Measurements from ENCODE around the gene THAP12. TPM values are rescaled to one million over a fixed set of nuclear protein-coding genes. Genes with fewer than 3 reads are reported as not detected.

THAP12 gene
- total RNA-seq, 3 donors from 2014 or later: 70.5 to 71.7 (median 71.3) TPM

DNA sequence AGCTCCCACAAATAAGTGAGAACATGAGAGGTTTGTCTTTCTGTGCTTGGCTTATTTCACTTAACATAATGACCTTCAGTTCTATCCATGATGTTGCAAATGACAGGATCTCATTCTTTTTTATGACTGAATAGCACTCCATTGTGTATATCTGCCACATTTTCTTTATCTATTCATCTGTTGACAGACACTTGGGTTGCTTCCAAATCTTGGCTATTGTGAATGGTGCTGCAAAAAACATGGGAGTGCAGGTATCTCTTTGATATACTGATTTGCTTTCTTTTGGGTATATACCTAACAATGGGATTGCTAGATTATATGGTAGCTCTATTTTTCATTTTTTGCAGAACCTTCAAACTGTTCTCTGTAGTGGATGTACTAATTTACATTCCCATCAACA, 13.5 kb upstream of the THAP12 start:
- Mint-ChIP-seq H3K27me3 (ENCODE audit: low read depth) (no peaks in the 10 kb centered on the region), H3K4me1 (ENCODE audit: low read depth) (peaks cover 2% of the 10 kb centered on the region), H3K36me3 (ENCODE audit: insufficient read depth) (no peaks in the 10 kb centered on the region), H3K9me3 (no peaks in the 10 kb centered on the region), H3K4me3 (no peak overlapping the region)
- DNase-seq (no peak), ATAC-seq (no peak)

DNA sequence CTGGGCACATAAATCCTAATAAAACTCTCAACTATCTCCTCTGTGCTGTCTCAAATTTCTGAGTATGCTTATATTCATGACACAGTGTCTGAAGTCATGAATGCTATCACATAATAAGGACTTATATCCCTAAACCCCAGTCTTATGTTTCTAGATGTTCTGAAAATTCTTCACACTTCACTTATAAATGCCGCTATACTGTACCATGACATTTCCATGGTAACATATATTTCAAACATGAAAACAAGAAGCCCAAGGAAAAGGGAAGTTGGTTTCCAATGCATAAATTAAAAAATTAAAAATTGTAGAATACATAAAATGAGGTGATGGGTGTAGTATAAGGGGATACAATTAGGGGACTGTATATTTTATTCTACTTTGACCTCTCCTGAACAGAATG, 11.9 kb upstream of the THAP12 start:
- no peaks in the 10 kb centered on the region for H3K27me3 Mint-ChIP-seq (ENCODE audit: low read depth)
- ATAC-seq (no peak), DNase-seq (no peak)
- H3K4me3 Mint-ChIP-seq: no peak overlapping the region
- no peaks in the 10 kb centered on the region for H3K36me3 Mint-ChIP-seq (ENCODE audit: insufficient read depth)
- peaks cover 4% of the 10 kb centered on the region for H3K4me1 Mint-ChIP-seq (ENCODE audit: low read depth)
- no peaks in the 10 kb centered on the region for H3K9me3 Mint-ChIP-seq

DNA sequence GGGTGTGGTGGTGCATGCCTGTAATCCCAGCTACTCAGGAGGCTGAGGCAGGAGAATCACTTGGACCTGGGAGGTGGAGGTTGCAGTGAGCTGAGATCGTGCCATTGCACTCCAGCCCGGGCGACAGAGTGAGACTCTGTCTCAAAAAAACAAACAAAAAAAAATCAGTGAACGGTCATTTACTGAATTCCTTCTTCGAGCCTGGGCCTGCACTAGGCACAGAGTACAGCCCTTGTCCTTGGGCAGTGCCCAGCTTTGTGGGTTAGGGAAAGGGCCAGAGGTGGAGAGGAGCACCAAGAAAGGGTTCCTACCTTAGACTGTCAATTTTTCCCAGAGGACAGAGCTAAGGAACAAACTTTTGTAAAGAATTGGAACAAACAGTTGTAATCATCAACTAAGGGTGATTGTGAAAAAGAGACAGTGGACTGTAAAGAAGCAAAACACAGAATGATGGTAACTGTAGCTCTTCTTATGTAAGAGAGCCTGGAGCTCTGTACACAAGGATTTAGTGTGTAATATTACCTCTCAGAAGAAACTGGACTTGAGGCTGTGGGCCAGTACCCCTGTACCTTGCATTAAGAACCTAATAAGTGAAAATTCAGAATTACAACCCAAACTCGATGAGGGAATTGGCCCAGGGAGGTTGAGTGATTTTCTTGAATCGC, 11.0 kb upstream of the THAP12 start:
- no peak for ATAC-seq
- Mint-ChIP-seq H3K4me3 (no peak overlapping the region), H3K9me3 (no peaks in the 10 kb centered on the region), H3K36me3 (ENCODE audit: insufficient read depth) (no peaks in the 10 kb centered on the region), H3K27me3 (ENCODE audit: low read depth) (no peaks in the 10 kb centered on the region), H3K4me1 (ENCODE audit: low read depth) (peaks cover 4% of the 10 kb centered on the region)
- DNase-seq: no peak

DNA sequence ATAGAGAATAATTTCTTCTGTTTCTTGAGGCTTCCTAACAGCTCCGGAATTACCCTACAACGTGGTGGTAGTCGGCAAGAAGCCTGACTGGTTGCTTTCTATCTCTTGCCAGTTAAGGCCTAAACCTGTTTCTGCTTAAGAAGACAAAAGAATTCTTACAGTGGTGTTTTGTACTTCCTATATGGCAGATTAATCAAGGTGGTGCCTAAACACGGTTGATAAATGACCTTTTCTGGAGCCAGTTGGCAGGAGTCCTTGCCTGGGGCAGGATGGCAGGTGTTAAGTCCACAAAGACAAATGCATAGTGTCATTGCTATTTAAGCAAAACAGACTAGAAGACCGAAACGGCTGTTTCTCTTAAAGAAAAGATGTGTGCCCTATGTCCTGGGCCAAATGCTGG, 10.1 kb upstream of the THAP12 start:
- ATAC-seq: no peak
- Mint-ChIP-seq H3K27me3 (ENCODE audit: low read depth) (no peaks in the 10 kb centered on the region), H3K4me1 (ENCODE audit: low read depth) (peaks cover 4% of the 10 kb centered on the region), H3K36me3 (ENCODE audit: insufficient read depth) (peaks cover 2% of the 10 kb centered on the region), H3K9me3 (no peaks in the 10 kb centered on the region), H3K4me3 (no peak overlapping the region)
- DNase-seq: no peak

DNA sequence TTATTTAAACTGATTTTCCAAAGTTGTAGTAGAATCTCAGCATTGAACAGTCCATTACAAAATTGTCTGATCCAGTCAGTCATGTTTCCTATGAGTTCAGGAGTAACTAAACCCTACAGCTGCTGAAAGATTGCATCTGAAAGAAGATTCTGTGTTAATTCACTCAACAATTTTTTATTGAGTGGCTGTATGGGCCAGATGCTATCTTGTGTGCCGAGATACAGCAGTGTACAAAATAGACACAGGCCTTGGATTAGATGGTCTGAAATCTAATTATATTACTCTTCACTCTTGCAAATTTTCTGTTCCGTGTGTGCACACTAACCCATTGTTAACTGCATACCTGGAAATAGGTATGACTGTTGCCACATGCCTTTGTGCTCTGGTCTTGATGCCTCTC, 7.5 kb upstream of the THAP12 start:
- ATAC-seq: no peak
- H3K27me3 Mint-ChIP-seq (ENCODE audit: low read depth): no peaks in the 10 kb centered on the region

DNA sequence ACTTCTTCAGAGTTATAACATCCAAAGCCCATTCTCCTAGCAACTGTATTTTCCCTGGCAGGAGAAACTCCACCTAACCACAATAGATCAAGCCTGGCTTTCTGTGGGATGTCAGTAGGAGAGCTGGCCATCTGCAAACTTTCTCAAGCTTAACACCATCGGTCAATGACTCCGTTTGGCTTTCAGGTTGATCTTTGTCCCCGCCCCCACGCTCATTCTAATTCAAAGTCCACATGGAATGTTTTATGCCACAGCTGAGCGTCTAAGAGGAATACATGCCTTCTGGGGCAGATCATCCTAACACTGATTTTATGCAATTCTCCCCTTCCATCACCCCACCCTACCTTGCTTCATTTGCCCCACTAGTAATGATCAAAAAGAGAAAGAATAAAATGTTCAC, 5.0 kb upstream of the THAP12 start:
- peaks cover 22% of the 10 kb centered on the region for H3K4me1 Mint-ChIP-seq (ENCODE audit: low read depth)
- H3K9me3 Mint-ChIP-seq: no peaks in the 10 kb centered on the region
- H3K36me3 Mint-ChIP-seq (ENCODE audit: insufficient read depth): peaks cover 2% of the 10 kb centered on the region
- DNase-seq (no peak), ATAC-seq (no peak)
- no peaks in the 10 kb centered on the region for H3K27me3 Mint-ChIP-seq (ENCODE audit: low read depth)
- H3K4me3 Mint-ChIP-seq: no peak overlapping the region

More for the DNA sequence above, 7.5 kb upstream of the THAP12 start:
- peaks cover 8% of the 10 kb centered on the region for H3K4me1 Mint-ChIP-seq (ENCODE audit: low read depth)
- no peaks in the 10 kb centered on the region for H3K9me3 Mint-ChIP-seq
- H3K36me3 Mint-ChIP-seq (ENCODE audit: insufficient read depth): peaks cover 2% of the 10 kb centered on the region
- no peak overlapping the region for H3K4me3 Mint-ChIP-seq
- no peak for DNase-seq

DNA sequence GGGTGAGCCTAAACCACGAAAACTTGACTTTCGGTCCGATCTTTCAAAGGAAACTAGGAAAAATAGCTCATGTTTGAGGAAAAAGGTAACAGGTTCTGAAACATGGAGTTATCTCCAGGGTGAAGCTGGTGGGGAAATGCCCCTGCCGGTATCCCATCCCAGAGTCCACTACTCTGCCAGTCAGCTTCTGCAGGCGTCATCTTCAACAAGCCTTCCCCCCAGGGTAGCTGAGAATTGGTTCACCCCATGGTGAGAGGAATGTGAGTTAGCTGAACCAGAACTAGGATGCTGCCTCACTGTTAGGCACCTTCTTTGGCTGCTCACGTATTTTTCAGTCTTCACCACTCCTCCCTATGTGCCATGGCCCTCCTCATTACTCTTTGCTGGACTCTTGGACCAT, 1.3 kb upstream of the THAP12 start:
- H3K4me3 Mint-ChIP-seq: peak overlapping the region; percentile 95
- H3K4me1 Mint-ChIP-seq (ENCODE audit: low read depth): peaks cover 44% of the 10 kb centered on the region
- H3K27me3 Mint-ChIP-seq (ENCODE audit: low read depth): no peaks in the 10 kb centered on the region
- H3K9me3 Mint-ChIP-seq: no peaks in the 10 kb centered on the region
- peaks cover 2% of the 10 kb centered on the region for H3K36me3 Mint-ChIP-seq (ENCODE audit: insufficient read depth)
- DNase-seq: no peak
- no peak for ATAC-seq

DNA sequence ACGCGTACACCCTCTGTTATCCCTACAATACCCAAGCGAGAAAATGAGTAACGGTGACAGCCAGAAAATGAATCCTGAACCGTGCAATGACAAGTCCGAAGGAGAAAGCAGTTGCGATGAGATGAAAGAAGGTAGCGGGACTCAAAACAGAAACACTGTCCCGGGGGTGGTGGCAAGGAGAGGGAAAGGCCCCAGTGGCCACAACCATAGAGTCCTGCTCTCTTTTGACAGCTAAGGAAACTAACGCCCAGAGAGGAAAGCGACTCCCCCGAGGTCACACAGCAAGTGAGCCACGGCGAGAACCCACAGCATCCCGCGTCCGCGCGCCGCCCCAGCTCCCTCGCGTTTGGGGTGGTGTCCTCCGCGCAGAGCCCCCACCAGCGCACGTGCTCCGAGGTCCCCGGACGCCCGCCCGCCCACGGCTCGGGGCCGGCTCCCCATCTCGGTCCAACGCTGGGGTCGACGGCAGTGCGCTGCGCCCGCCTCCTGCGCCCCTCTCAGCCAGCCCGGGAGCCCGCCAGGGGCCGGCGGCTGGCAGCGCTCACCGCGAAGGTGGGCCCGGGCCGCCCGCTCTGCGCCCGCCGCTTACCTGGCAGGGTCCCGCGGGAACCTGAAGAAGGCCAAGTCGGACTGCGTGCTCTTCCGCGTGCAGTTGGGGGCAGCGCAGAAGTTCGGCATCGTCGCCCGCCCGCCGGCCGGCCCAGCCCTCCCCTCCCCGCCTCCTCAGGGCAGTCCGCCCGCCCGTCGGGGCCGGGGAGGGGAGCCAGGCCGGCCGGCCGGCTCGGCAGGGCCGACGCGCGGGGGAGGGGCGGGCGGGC, 564 bp downstream of the THAP12 start:
- H3K4me3 Mint-ChIP-seq: peak overlapping the region; percentile 89
- H3K36me3 Mint-ChIP-seq (ENCODE audit: insufficient read depth): no peaks in the 10 kb centered on the region
- ATAC-seq: peak; percentile 64 to 65
- H3K9me3 Mint-ChIP-seq: no peaks in the 10 kb centered on the region
- no peaks in the 10 kb centered on the region for H3K27me3 Mint-ChIP-seq (ENCODE audit: low read depth)
- DNase-seq: peak; percentile 46
- peaks cover 58% of the 10 kb centered on the region for H3K4me1 Mint-ChIP-seq (ENCODE audit: low read depth)

DNA sequence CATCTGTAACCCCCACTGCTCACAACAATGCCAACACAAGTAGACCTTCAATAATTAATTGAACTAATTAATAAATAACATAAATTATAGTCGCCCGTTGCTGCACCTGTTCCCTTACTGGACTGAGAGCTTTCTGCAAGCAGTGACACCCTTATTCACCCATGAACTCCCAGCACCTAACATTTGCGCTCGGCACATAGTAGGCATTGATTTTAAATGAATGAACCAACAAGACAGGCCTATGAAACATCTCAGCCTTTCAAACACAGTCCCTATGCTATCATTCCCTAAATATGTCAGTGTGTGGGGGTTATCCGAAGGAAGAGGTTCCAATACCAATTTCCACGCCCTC, 1.1 kb downstream of the THAP12 start:
- ATAC-seq: no peak
- no peak for DNase-seq
- H3K9me3 Mint-ChIP-seq: no peaks in the 10 kb centered on the region
- H3K27me3 Mint-ChIP-seq (ENCODE audit: low read depth): no peaks in the 10 kb centered on the region
- H3K4me1 Mint-ChIP-seq (ENCODE audit: low read depth): peaks cover 62% of the 10 kb centered on the region
- no peaks in the 10 kb centered on the region for H3K36me3 Mint-ChIP-seq (ENCODE audit: insufficient read depth)
- peak overlapping the region; percentile 89 for H3K4me3 Mint-ChIP-seq

DNA sequence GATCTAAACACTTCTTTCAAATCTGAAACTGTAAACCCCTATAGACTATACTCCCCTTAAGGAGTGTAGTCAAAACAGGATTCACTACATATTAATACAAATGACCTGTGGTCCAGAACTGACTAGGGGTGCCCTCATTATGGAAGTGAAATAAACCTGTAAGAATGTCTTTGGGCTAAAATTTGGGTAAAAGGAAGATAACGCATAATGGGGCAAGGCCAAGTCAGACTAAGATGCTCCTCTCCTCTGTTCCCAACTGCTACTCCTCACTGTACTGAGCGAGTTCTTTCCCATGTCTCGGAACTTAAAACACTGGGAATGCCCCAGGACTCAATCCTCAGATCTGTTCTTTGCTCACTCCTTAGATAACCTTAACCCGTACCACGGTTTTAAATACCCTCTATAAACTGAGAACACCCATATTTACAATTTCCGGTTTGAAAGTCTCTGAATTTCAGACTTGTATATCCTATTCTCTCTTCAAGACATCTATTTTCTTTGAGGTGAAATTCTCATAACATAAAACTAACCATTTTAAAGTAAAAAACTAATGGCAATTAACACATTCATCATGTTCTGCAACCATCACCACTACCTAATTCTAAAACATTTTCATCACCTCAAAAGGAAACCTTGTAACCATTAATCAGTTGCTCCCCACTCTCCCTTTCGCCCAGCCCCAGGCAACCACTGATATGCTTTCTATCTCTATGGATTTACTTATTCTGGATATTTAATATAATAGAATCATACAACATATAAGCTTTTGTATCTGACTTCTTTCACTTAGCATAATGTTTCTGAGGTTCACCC, 4.0 kb downstream of the THAP12 start:
- DNase-seq: no peak
- Mint-ChIP-seq H3K9me3 (no peaks in the 10 kb centered on the region), H3K27me3 (ENCODE audit: low read depth) (no peaks in the 10 kb centered on the region), H3K4me1 (ENCODE audit: low read depth) (peaks cover 69% of the 10 kb centered on the region), H3K4me3 (peak overlapping the region; percentile 19), H3K36me3 (ENCODE audit: insufficient read depth) (no peaks in the 10 kb centered on the region)
- no peak for ATAC-seq

DNA sequence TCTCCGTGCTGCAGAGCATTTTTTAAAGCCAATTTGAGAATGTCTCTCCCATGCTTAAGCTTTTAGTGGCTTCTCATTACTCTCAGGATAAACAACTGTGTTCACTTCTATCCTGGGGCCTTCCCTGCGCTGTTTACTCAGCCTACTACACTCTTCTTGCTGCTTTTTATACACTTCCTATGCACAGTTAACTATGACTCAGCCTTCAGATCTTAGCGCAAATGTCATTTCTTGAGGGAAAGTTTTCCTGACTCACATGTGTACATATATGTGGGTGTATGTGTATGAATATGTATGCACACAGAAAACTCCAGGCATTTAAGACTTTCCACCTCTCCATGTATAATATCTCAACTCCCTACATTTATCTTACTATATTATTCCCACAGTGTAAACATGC, 9.8 kb downstream of the THAP12 start:
- peaks cover 62% of the 10 kb centered on the region for H3K4me1 Mint-ChIP-seq (ENCODE audit: low read depth)
- no peaks in the 10 kb centered on the region for H3K9me3 Mint-ChIP-seq
- ATAC-seq: peak; percentile 99 to 100
- peaks cover 3% of the 10 kb centered on the region for H3K36me3 Mint-ChIP-seq (ENCODE audit: insufficient read depth)
- DNase-seq: peak; percentile 13
- H3K27me3 Mint-ChIP-seq (ENCODE audit: low read depth): no peaks in the 10 kb centered on the region
- H3K4me3 Mint-ChIP-seq: peak overlapping the region; percentile 24

DNA sequence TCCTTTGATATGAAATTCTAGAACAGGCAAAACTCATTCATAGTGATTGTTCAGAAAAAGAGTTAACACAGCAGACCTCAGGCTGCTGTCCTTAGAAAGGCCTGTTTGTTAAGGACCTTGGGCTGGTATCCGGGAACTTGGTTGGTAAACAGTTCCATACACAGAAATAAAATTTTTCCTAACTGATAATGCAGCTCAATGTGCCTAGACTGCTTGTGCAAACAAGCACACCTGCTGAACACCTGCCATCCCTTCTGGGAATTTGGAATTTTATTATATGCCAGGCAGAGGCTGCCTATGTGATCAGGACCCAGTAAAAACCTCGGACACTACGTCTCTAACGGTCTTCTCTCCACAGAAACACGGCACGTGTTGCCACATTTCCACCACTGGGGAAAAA, 11.5 kb downstream of the THAP12 start:
- H3K4me1 Mint-ChIP-seq (ENCODE audit: low read depth): peaks cover 57% of the 10 kb centered on the region

DNA sequence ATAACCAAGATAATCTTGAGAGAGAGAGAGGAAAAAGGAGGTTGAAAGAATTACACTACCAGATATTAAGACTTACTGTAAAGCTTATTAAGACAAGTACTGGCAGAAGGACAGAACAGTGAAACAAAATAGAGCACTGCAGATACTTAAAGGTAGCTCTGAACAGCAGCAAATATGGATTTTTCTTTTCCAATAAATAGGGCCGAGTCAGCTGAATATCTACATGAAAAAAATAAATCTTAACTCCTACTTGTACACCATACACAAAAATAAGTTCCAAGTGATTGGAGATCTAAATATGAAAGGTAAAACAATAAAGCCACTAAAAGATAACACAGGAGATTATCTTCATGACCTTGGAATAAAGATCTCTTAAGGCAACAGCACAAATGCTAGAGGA, 12.4 kb downstream of the THAP12 start:
- Mint-ChIP-seq H3K9me3 (no peaks in the 10 kb centered on the region), H3K4me3 (no peak overlapping the region), H3K4me1 (ENCODE audit: low read depth) (peaks cover 52% of the 10 kb centered on the region), H3K27me3 (ENCODE audit: low read depth) (no peaks in the 10 kb centered on the region), H3K36me3 (ENCODE audit: insufficient read depth) (peaks cover 13% of the 10 kb centered on the region)
- DNase-seq: no peak
- no peak for ATAC-seq

More for the DNA sequence above, 11.5 kb downstream of the THAP12 start:
- ATAC-seq (no peak), DNase-seq (no peak)
- Mint-ChIP-seq H3K9me3 (no peaks in the 10 kb centered on the region), H3K36me3 (ENCODE audit: insufficient read depth) (peaks cover 7% of the 10 kb centered on the region), H3K27me3 (ENCODE audit: low read depth) (no peaks in the 10 kb centered on the region), H3K4me3 (no peak overlapping the region)

DNA sequence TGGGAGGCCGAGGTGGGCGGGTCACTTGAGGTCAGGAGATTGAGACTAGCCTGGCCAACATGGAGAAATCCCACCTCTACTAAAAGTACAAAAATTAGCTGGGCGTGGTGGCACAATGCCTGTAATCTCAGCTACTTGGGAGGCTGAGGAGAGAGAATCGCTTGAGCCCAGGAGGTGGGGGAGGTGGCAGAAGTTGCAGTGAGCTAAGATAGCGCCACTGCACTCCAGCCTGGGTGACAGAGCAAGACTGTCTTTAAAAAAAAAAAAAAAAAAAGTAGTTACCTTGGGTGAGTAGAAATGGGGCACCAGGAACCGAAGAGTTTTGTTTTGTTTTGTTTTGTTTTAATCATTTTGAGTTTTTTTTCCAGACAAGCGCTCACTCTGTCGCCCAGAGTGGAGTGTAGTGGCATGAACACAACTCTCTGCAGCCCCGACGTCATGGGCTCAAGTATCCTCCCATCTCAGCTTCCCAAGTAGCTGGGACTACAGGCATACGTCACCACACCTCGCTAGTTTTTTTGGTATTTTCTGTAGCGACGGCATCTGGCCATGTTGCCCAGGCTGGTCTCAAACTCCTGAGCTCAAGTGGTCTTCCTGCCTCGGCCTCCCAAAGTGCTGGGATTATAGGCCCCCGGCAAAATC, 15.8 kb downstream of the THAP12 start:
- Mint-ChIP-seq H3K27me3 (ENCODE audit: low read depth) (no peaks in the 10 kb centered on the region), H3K9me3 (no peaks in the 10 kb centered on the region), H3K4me3 (no peak overlapping the region), H3K4me1 (ENCODE audit: low read depth) (peaks cover 50% of the 10 kb centered on the region), H3K36me3 (ENCODE audit: insufficient read depth) (peaks cover 24% of the 10 kb centered on the region)
- DNase-seq (no peak), ATAC-seq (no peak)

Measured in activated T-cell treated with anti-CD3 and anti-CD28 coated beads, Interleukin-2, amount 50 U/mL, for 4 hours (primary cell).